GM12878 (cell line): Measurements from ENCODE around the gene CAPN14. TPM values are rescaled to one million over a fixed set of nuclear protein-coding genes. Genes with fewer than 3 reads are reported as not detected.

Experiments used
- ATAC-seq: fragments of 200-7000 bp; cut with Tn5 transposase; 3 replicates; pipeline ENCODE4 v1.9.1; 2020; ENCODE audit warnings: mild to moderate bottlenecking, moderate library complexity
- BruUV-seq: library from RNA; stranded (reverse); fragments of 400-500 nt; replicated peaks from 2 replicates; lab custom pipeline; 2021; lab: Mats Ljungman, UMichigan
- CTCF ChIA-PET: fragments of 300-600 bp; sonication (Branson Sonifier 250); formaldehyde crosslinking; extraction: SDS; loops from one replicate; lab custom pipeline; 2021; ENCODE audit warnings: inconsistent platforms; lab: Yijun Ruan, JAX
- POLR2A ChIA-PET: fragments of 350-600 bp; formaldehyde crosslinking; extraction: SDS; loops from one replicate; lab custom pipeline; 2021; ENCODE audit warnings: inconsistent platforms; lab: Charles Lee
- RAD21 ChIA-PET: fragments of 300-600 bp; sonication (Branson Sonifier 250); formaldehyde crosslinking; loops from one replicate; lab custom pipeline; 2023; ENCODE audit warnings: antibody characterized with exemption; ENCODE audit not compliant: unreplicated experiment; lab: Charles Lee
- SMC1A ChIA-PET: fragments of 300-600 bp; sonication (Branson Sonifier 250); formaldehyde crosslinking; loops from one replicate; lab custom pipeline; 2023; ENCODE audit not compliant: unreplicated experiment, uncharacterized antibody; lab: Charles Lee
- DNase-seq: peaks from one replicate; pipeline ENCODE4 v3.0.0-alpha.2; 2011; ENCODE audit warnings: low read depth, low spot score
- FAIRE-seq: peaks from 3 replicates; lab custom pipeline; 2011; peaks lifted over from hg19 to GRCh38; lab: Jason Lieb, UNC
- H2AFZ ChIP-seq: 2 replicates; pipeline ENCODE4 v1.6.0; 2011; ENCODE audit warnings: low read depth, low read length, control low read depth; ENCODE audit not compliant: control insufficient read depth
- H3K27ac ChIP-seq: 2 replicates; pipeline ENCODE4 v1.5.1; 2011; ENCODE audit warnings: control low read depth; ENCODE audit not compliant: control insufficient read depth, insufficient read depth
- H3K27me3 ChIP-seq, 2 experiments: replicated peaks in 1 of 2; 2 replicates each; pipeline versions ENCODE4 v1.6.0 to v1.6.1; 2011; ENCODE audit warnings: low read length in 1 of 2; ENCODE audit not compliant: control insufficient read depth in 2 of 2, insufficient read depth in 2 of 2
- H3K36me3 ChIP-seq, 2 experiments: 2 replicates each; pipeline ENCODE4 v1.5.1; 2011; ENCODE audit warnings: low read length in 1 of 2; ENCODE audit not compliant: control insufficient read depth in 2 of 2, insufficient read depth in 2 of 2
- H3K4me1 ChIP-seq: 2 replicates; pipeline ENCODE4 v1.6.1; 2011; ENCODE audit warnings: mild to moderate bottlenecking, low read length, moderate library complexity, mixed read lengths; ENCODE audit not compliant: control insufficient read depth, insufficient read depth
- H3K4me2 ChIP-seq: 2 replicates; pipeline ENCODE4 v1.6.0; 2011; ENCODE audit warnings: control low read depth; ENCODE audit not compliant: control insufficient read depth, insufficient read depth
- H3K4me3 ChIP-seq: fragments of 200-600 bp; sonication (generic); 2 replicates; pipeline ENCODE4 v1.5.1; 2016
- H3K79me2 ChIP-seq: 2 replicates; pipeline ENCODE4 v1.6.0; 2011; ENCODE audit warnings: low read length; ENCODE audit not compliant: control insufficient read depth, insufficient read depth
- H3K9ac ChIP-seq: 2 replicates; pipeline ENCODE4 v1.8.0; 2011; ENCODE audit warnings: low read length, control low read depth, mixed read lengths; ENCODE audit not compliant: control insufficient read depth, insufficient read depth
- H3K9me3 ChIP-seq: replicated peaks from 3 replicates; pipeline ENCODE4 v1.5.1; 2011; ENCODE audit warnings: mild to moderate bottlenecking, low read length; ENCODE audit not compliant: control insufficient read depth, insufficient read depth
- H4K20me1 ChIP-seq: 2 replicates; pipeline ENCODE4 v1.6.0; 2011; ENCODE audit not compliant: control insufficient read depth, insufficient read depth
- ATF7 ChIP-seq: fragments of 450-650 bp; IDR thresholded peaks from 2 replicates; pipeline ENCODE4 v1.6.1; 2016; ENCODE audit warnings: low read depth, mild to moderate bottlenecking
- BHLHE40 ChIP-seq, 2 experiments: fragments of 450-650 bp in 1 of 2; IDR thresholded peaks; 2 replicates each; pipeline ENCODE4 v1.6.1; 2011 to 2017; ENCODE audit warnings: low read depth in 2 of 2, borderline replicate concordance in 1 of 2, improper control_type of control experiment in 1 of 2, low read length in 1 of 2, mild to moderate bottlenecking in 1 of 2
- CBX5 ChIP-seq: sonication (generic); IDR thresholded peaks from 2 replicates; pipeline ENCODE4 v1.6.1; 2016; ENCODE audit warnings: low read depth, moderate library complexity, mild to moderate bottlenecking, inconsistent platforms
- EGR1 ChIP-seq, 2 experiments: IDR thresholded peaks; 1 replicate in 1 of 2; 2 replicates in 1 of 2; pipeline ENCODE4 v1.6.1; 2011 to 2012; ENCODE audit warnings: low read depth in 2 of 2, low read length in 2 of 2, borderline replicate concordance in 1 of 2, mild to moderate bottlenecking in 1 of 2, moderate library complexity in 1 of 2
- GATAD2B ChIP-seq: fragments of 450-650 bp; conservative IDR thresholded peaks from 2 replicates; pipeline ENCODE4 v1.6.1; 2017; ENCODE audit warnings: low read depth, mild to moderate bottlenecking, moderate library complexity
- JUND ChIP-seq: IDR thresholded peaks from 2 replicates; pipeline ENCODE4 v1.6.1; 2012; ENCODE audit warnings: low read depth, mild to moderate bottlenecking, low read length, improper control_type of control experiment, moderate library complexity
- KAT2A ChIP-seq: conservative IDR thresholded peaks from 2 replicates; pipeline ENCODE4 v1.6.1; 2011; ENCODE audit warnings: low read depth, low read length; ENCODE audit not compliant: control insufficient read depth
- LARP7 ChIP-seq: fragments of 450-650 bp; IDR thresholded peaks from 2 replicates; pipeline ENCODE4 v1.6.1; 2017; ENCODE audit warnings: mild to moderate bottlenecking
- RAD21 ChIP-seq: IDR thresholded peaks from 2 replicates; pipeline ENCODE4 v1.6.1; 2011; ENCODE audit warnings: mild to moderate bottlenecking, low read depth, low read length, moderate library complexity; ENCODE audit not compliant: insufficient read depth
- RFX5 ChIP-seq: IDR thresholded peaks from 2 replicates; pipeline ENCODE4 v1.6.1; 2011; ENCODE audit warnings: low read depth, low read length, improper control_type of control experiment
- SMAD5 ChIP-seq: IDR thresholded peaks from 2 replicates; pipeline ENCODE4 v1.6.1; 2016; ENCODE audit warnings: antibody characterized with exemption, low read depth
- TARDBP ChIP-seq: IDR thresholded peaks from 2 replicates; pipeline ENCODE4 v1.6.1; 2016; ENCODE audit warnings: borderline replicate concordance
- TCF12 ChIP-seq: IDR thresholded peaks from 2 replicates; pipeline ENCODE4 v1.6.1; 2011; ENCODE audit warnings: low read depth, mild to moderate bottlenecking, low read length
- WGBS: methylation state at CpG from one replicate; pipeline ENCODE4 v1.1.6; 2016; ENCODE audit warnings: low lambda C conversion rate; ENCODE audit not compliant: insufficient replicate concordance, insufficient coverage; ENCODE audit errors: missing lambda C conversion rate; 5-methylcytosine and 5-hydroxymethylcytosine counted together
- in situ Hi-C: fragments of 300-500 bp; cut with MboI; formaldehyde crosslinking; loops from 9 replicates; pipeline ENCODE4 v1.14.3; 2018; ENCODE audit warnings: mixed read lengths
- intact Hi-C: fragments of 100-400 bp; cut with micrococcal nuclease; formaldehyde crosslinking; loops from one replicate; pipeline ENCODE4 v1.14.2; 2022; ENCODE audit not compliant: unreplicated experiment
- polyA plus RNA-seq, 11 experiments: library from polyadenylated mRNA; depleted of rRNA in 4 of 11; unstranded in 6 of 11; stranded (reverse) in 5 of 11; fragments of >200 nt; fragmentation: Nextera tagmentation in 4 of 11; fragmentation: Illumina TruSeq in 1 of 11; extraction: Ambion mirVana in 4 of 11; extraction: Trizol in 1 of 11; gene quantifications; 1 replicate in 1 of 11; 2 replicates in 10 of 11; pipeline versions ENCODE4 v1.2.1 to v1.2.3, GENCODE V29; 2011 to 2016; ENCODE audit warnings: inconsistent platforms in 2 of 11, missing spikeins in 2 of 11, low read depth in 1 of 11
- total RNA-seq, 4 experiments: library from RNA; depleted of rRNA in 3 of 4; stranded (reverse); fragments of >200 nt in 3 of 4; fragmentation: Illumina TruSeq in 1 of 4; extraction: Trizol in 1 of 4; gene quantifications; 2 replicates each; pipeline versions ENCODE4 v1.2.1 to v1.2.3, GENCODE V29; 2013 to 2021

CAPN14 gene
- total and polyA plus RNA-seq, 10 of the 15 experiments (the other 5 are each of a cell fraction or from before 2014, with no cell fraction given): 0.08 to 1.5 (median 1.1) TPM

GRCh38 chr2:31212659-31213600, 4.4 kb downstream of the CAPN14 start:
- no peak overlapping the region for H3K9ac ChIP-seq
- H3K4me2 ChIP-seq: no peak overlapping the region; the same call in 1 of the 2 replicates
- ATAC-seq (no peak), DNase-seq (no peak), FAIRE-seq (no peak)
- no peaks in the 10 kb centered on the region for H3K9me3 ChIP-seq
- no peak overlapping the region for H2AFZ ChIP-seq
- 69% methylated on average over 9 of the region's 9 CpGs for WGBS
- CTCF ChIA-PET: no interaction called here
- POLR2A ChIA-PET: no interaction called here
- no peak overlapping the region for H3K4me3 ChIP-seq
- TF ChIP-seq RFX5 (no peak), GATAD2B (no peak), JUND (no peak), RAD21 (no peak), EGR1 (IDR thresholded peaks at IDR 0.05; ENCODE audit: borderline replicate concordance in 1 of 2, low read depth in 2 of 2, low read length in 2 of 2) (no peak), TARDBP (no peak), ATF7 (no peak), CBX5 (no peak), SMAD5 (no peak), BHLHE40 (IDR thresholded peaks at IDR 0.05; ENCODE audit: borderline replicate concordance in 1 of 2, low read depth in 2 of 2, low read length in 1 of 2) (no peak), KAT2A (no peak), LARP7 (no peak), TCF12 (no peak)
- RAD21 ChIA-PET: no interaction called here
- intact Hi-C loops: no loop called here
- peaks cover 34% of the 10 kb centered on the region for H3K4me1 ChIP-seq
- H3K79me2 ChIP-seq: no peaks in the 10 kb centered on the region
- BruUV-seq: no TSS peak
- H4K20me1 ChIP-seq: no peaks in the 10 kb centered on the region
- no peaks in the 10 kb centered on the region for H3K27me3 ChIP-seq
- H3K36me3 ChIP-seq: no peaks in the 10 kb centered on the region
- in situ Hi-C loops: no loop called here
- no peak overlapping the region for H3K27ac ChIP-seq
- SMC1A ChIA-PET: no interaction called here
